Upper lobe of left lung (tissue), 6 donors: ENCODE data around the gene RERE. TPM values are rescaled to one million over a fixed set of nuclear protein-coding genes. Genes with fewer than 3 reads are reported as not detected.

Experiments used
- ATAC-seq, 2 donors: fragments of 200-7000 bp; cut with Tn5 transposase; one replicate each; pipeline ENCODE4 v1.9.1; 2022; ENCODE audit warnings: mild to moderate bottlenecking in 2 of 2, moderate library complexity in 2 of 2; ENCODE audit not compliant: low FRiP score in 2 of 2
- DNase-seq, 2 donors: peaks; one replicate each; pipeline ENCODE4 v3.0.0-alpha.2; 2019 to 2020
- H3K27ac ChIP-seq, 4 donors: fragments of 200-600 bp; sonication (generic); one replicate each; pipeline ENCODE4 v1.5.1; 2016 to 2019
- H3K27me3 ChIP-seq, 4 donors: fragments of 200-600 bp; sonication (generic); one replicate each; pipeline ENCODE4 v1.5.1; 2017 to 2019
- H3K36me3 ChIP-seq, 4 donors: fragments of 200-600 bp; sonication (generic); one replicate each; pipeline ENCODE4 v1.5.1; 2016 to 2019
- H3K4me1 ChIP-seq, 4 donors: fragments of 200-600 bp; sonication (generic); one replicate each; pipeline ENCODE4 v1.5.1; 2018 to 2019
- H3K4me3 ChIP-seq, 4 donors: fragments of 200-600 bp; sonication (generic); one replicate each; pipeline ENCODE4 v1.5.1; 2017 to 2019; ENCODE audit warnings: mild to moderate bottlenecking in 2 of 4, moderate library complexity in 1 of 4
- H3K9me3 ChIP-seq, 4 donors: fragments of 200-600 bp; sonication (generic); one replicate each; pipeline ENCODE4 v1.5.1; 2018 to 2019
- CTCF ChIP-seq, 6 experiments: fragments of 450-650 bp in 4 of 6; fragments of 200-600 bp in 2 of 6; sonication (generic) in 2 of 6; IDR thresholded peaks; one replicate each; pipeline ENCODE4 v1.5.1; 2016 to 2019; ENCODE audit warnings: antibody characterized with exemption in 6 of 6
- EP300 ChIP-seq, 4 donors: sonication (generic); formaldehyde crosslinking; IDR thresholded peaks; one replicate each; pipeline ENCODE4 v1.5.1; 2017; ENCODE audit warnings: antibody characterized with exemption in 4 of 4, control low read depth in 2 of 4
- POLR2A ChIP-seq, 4 donors: fragments of 450-650 bp; IDR thresholded peaks; one replicate each; pipeline ENCODE4 v1.5.1; 2016 to 2017; ENCODE audit warnings: antibody characterized with exemption in 4 of 4, mild to moderate bottlenecking in 2 of 4
- POLR2AphosphoS5 ChIP-seq, 2 donors: sonication (generic); formaldehyde crosslinking; IDR thresholded peaks; one replicate each; pipeline ENCODE4 v1.5.1; 2017; ENCODE audit warnings: antibody characterized with exemption in 2 of 2
- WGBS, 2 donors: methylation state at CpG; one replicate each; pipeline ENCODE4 v1.1.5; 2017 to 2018; 5-methylcytosine and 5-hydroxymethylcytosine counted together
- total RNA-seq, 6 donors: library from RNA; depleted of rRNA in 4 of 6; stranded (reverse); fragments of >200 nt in 4 of 6; gene quantifications; one replicate each; pipeline versions ENCODE4 v1.1.0 to v1.2.1, GENCODE V29; 2016 to 2021
- donor health status: DM: no; HTN: no; CAD: no; lungs with moderate emphysema.
- donor health status: DM: no; HTN: yes; CAD: no; lungs with severe emphysema.

The RERE gene
- total RNA-seq, 6 donors from 2014 or later, result 75.5 to 222 (median 104) TPM

GRCh38 chr1:8562222-8562621 lies 255.2 kb downstream of the RERE start:
- DNase-seq (no peak), ATAC-seq (no peak)
- Histone ChIP-seq H3K27me3 (no peaks in the 10 kb centered on the region), H3K4me3 (no peak overlapping the region), H3K27ac (no peak overlapping the region), H3K4me1 (peaks cover 0 to 10% (median 6%) of the 10 kb centered on the region in 4 donors), H3K9me3 (no peaks in the 10 kb centered on the region), H3K36me3 (no peaks in the 10 kb centered on the region)
- TF ChIP-seq POLR2A (IDR thresholded peaks at IDR 0.05) (no peak), POLR2AphosphoS5 (IDR thresholded peaks at IDR 0.05) (no peak), EP300 (IDR thresholded peaks at IDR 0.05) (no peak), CTCF (IDR thresholded peaks at IDR 0.05) (no peak)
- 83 to 98% methylated on average over 2 of the region's 2 CpGs for WGBS, 2 donors

DNA sequence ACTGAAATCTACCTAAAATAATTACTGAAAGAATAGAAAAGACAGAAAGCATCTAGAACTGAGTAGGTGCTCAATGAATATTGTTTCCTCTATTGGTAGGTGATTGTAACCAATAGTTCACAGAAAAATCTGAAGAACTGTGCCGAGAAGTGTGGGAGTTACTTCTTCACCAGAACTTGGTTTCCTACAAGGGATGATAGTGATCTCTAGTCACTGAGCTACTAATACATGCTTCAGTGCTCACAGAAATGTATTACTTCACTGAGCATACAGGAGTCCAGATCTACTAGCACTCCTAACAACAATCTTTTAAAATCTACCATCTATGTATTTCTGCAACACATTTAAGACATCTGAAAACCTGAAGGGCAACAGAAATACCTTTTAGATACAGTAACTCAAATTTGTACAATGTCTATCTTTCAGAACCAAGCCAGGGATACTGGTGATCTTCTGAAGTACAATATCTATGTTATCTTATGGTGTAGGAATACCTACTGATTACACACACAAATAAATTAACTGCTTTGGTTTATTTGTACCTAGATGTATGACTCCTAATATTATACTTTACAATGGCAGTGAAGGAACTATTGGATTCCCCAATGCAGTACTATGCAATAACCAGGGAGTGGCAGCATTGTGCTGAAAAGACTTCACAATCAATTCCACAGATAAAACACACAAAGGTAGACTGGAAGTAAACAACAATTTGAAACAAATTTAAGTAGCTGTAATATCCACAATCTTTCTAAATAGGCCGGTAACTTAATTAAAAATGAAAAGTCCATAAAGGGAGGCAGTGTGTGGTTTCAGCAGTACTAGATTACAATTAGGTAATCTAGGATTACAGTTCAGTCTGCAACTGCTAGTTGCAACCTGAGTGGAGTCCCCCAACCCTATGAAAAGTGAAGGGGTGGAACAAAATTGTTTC lies 256.6 kb downstream of the RERE start:
- DNase-seq (no peak), ATAC-seq (peak; percentile 80 to 83)
- H3K9me3 ChIP-seq, result no peaks in the 10 kb centered on the region
- H3K4me3 ChIP-seq, result no peak overlapping the region
- H3K27me3 ChIP-seq, result no peaks in the 10 kb centered on the region
- WGBS, 2 donors, result 38 to 43% methylated on average over 2 of the region's 2 CpGs
- peaks cover 0 to 7% (median 6%) of the 10 kb centered on the region in 4 donors for H3K4me1 ChIP-seq
- H3K36me3 ChIP-seq, result peaks cover 0 to 6% (median 0%) of the 10 kb centered on the region in 4 donors
- H3K27ac ChIP-seq, result no peak overlapping the region
- TF ChIP-seq EP300 (IDR thresholded peaks at IDR 0.05), result no peak
- peak; percentile 86 to 94 (median 90) for TF ChIP-seq CTCF (IDR thresholded peaks at IDR 0.05)
- TF ChIP-seq POLR2AphosphoS5 (IDR thresholded peaks at IDR 0.05), result no peak
- TF ChIP-seq POLR2A (IDR thresholded peaks at IDR 0.05), result no peak

- TF ChIP-seq POLR2A (IDR thresholded peaks at IDR 0.05) (no peak), CTCF (IDR thresholded peaks at IDR 0.05) (no peak), EP300 (IDR thresholded peaks at IDR 0.05) (no peak), POLR2AphosphoS5 (IDR thresholded peaks at IDR 0.05) (no peak)
- H3K9me3 ChIP-seq, result no peaks in the 10 kb centered on the region
- peaks cover 0 to 8% (median 0%) of the 10 kb centered on the region in 4 donors for H3K36me3 ChIP-seq
- DNase-seq (no peak), ATAC-seq (no peak)
- no peak overlapping the region for H3K4me3 ChIP-seq
- H3K27ac ChIP-seq, result no peak overlapping the region
- 83 to 86% methylated on average over 4 of the region's 4 CpGs for WGBS, 2 donors
- H3K27me3 ChIP-seq, result no peaks in the 10 kb centered on the region
- peaks cover 0 to 8% (median 7%) of the 10 kb centered on the region in 4 donors for H3K4me1 ChIP-seq
Observed at GRCh38 chr1:8560035-8560434, 257.4 kb downstream of the RERE start.

GRCh38 chr1:8555582-8555981 lies 261.9 kb downstream of the RERE start:
- Histone ChIP-seq H3K27me3 (no peaks in the 10 kb centered on the region), H3K4me1 (peaks cover 0 to 8% (median 3%) of the 10 kb centered on the region in 4 donors), H3K9me3 (no peaks in the 10 kb centered on the region), H3K27ac (no peak overlapping the region), H3K36me3 (peaks cover 0 to 8% (median 0%) of the 10 kb centered on the region in 4 donors), H3K4me3 (no peak overlapping the region)
- TF ChIP-seq EP300 (IDR thresholded peaks at IDR 0.05) (no peak), CTCF (IDR thresholded peaks at IDR 0.05) (no peak), POLR2AphosphoS5 (IDR thresholded peaks at IDR 0.05) (no peak), POLR2A (IDR thresholded peaks at IDR 0.05) (no peak)
- ATAC-seq (no peak), DNase-seq (no peak)
